ENCODE results near the gene HSF4.

HSF4 gene

DNA sequence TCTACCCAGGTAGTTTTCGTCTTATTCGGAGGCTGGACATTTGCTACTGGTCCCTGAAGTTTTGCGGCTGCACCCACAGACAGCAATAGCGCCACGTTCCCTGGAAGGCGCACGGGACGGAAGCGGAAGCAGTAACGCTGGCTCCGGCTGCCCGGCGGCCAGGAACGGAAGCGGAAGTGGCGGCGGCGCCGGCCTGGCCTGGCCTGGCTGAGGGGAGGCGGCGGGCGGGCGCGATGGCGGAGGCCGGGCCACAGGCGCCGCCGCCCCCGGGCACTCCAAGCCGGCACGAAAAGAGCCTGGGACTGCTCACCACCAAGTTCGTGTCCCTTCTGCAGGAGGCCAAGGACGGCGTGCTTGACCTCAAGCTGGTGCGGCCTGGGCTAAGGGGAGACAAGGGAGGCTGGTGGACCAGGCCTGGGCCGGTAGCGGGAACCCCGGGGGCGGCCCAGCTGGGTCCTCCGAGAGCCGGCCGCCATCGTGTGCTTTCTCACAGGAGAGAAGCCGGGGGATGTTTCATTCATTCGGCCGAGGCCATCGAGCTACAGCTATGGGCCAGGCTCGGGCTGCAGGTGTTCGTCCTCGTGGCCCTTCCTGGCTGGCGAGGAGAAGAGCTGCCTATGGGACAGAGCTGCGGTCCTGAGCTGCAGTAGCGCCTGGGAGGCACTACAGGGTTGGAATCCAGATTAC lies 27.6 kb downstream of the HSF4 start, which contains the start of gene E2F4:
E2F4 (plus strand) TSS at position 161 of the 687 bp plus-strand sequence; CDS start at position 234, 73 bp downstream.
- no peak for TF ChIP-seq CTCF (conservative IDR thresholded peaks at IDR 0.05; ENCODE audit: low read depth, low read length)
- peak within 1 kb of the TSS; percentile 77 for H3K4me3 ChIP-seq (ENCODE audit: low read length)
- DNase-seq (ENCODE audit: low read depth) = peak; percentile 70

GRCh38 chr16:67192781-67193361 lies 28.3 kb downstream of the HSF4 start:
- H3K4me3 ChIP-seq (ENCODE audit: low read length) = peak overlapping the region; percentile 77
- no peak for DNase-seq (ENCODE audit: low read depth)
- TF ChIP-seq CTCF (conservative IDR thresholded peaks at IDR 0.05; ENCODE audit: low read depth, low read length) = no peak

GRCh38 chr16:67193536-67193935 lies 29.0 kb downstream of the HSF4 start:
- TF ChIP-seq CTCF (conservative IDR thresholded peaks at IDR 0.05; ENCODE audit: low read depth, low read length) = no peak
- H3K4me3 ChIP-seq (ENCODE audit: low read length) = peak overlapping the region; percentile 77
- DNase-seq (ENCODE audit: low read depth) = no peak

- DNase-seq (ENCODE audit: low read depth) = no peak
- H3K4me3 ChIP-seq (ENCODE audit: low read length) = no peak overlapping the region
- TF ChIP-seq CTCF (conservative IDR thresholded peaks at IDR 0.05; ENCODE audit: low read depth, low read length) = no peak
Observed at GRCh38 chr16:67194260-67194659, 29.7 kb downstream of the HSF4 start.

- TF ChIP-seq CTCF (conservative IDR thresholded peaks at IDR 0.05; ENCODE audit: low read depth, low read length) = no peak
- DNase-seq (ENCODE audit: low read depth) = no peak
- no peak overlapping the region for H3K4me3 ChIP-seq (ENCODE audit: low read length)
Observed at GRCh38 chr16:67195676-67196075, 31.1 kb downstream of the HSF4 start.

GRCh38 chr16:67196881-67197280 lies 32.3 kb downstream of the HSF4 start:
- TF ChIP-seq CTCF (conservative IDR thresholded peaks at IDR 0.05; ENCODE audit: low read depth, low read length) = no peak
- DNase-seq (ENCODE audit: low read depth) = no peak
- H3K4me3 ChIP-seq (ENCODE audit: low read length) = no peak overlapping the region

GRCh38 chr16:67197704-67198103 lies 33.2 kb downstream of the HSF4 start:
- no peak for TF ChIP-seq CTCF (conservative IDR thresholded peaks at IDR 0.05; ENCODE audit: low read depth, low read length)
- no peak overlapping the region for H3K4me3 ChIP-seq (ENCODE audit: low read length)
- no peak for DNase-seq (ENCODE audit: low read depth)
